GM06990 (cell line): ENCODE results near the gene BUB1B.

Experiments
- DNase-seq: peaks from one replicate; pipeline ENCODE4 v3.0.0-alpha.2; 2011; ENCODE audit not compliant: insufficient read length; ENCODE audit errors: extremely low read depth
- H3K27me3 ChIP-seq: replicated peaks from 2 replicates; pipeline ENCODE4 v1.6.0; 2011; ENCODE audit warnings: low read length; ENCODE audit not compliant: control insufficient read depth, insufficient read depth
- H3K36me3 ChIP-seq: 2 replicates; pipeline ENCODE4 v1.5.1; 2011; ENCODE audit warnings: low read length; ENCODE audit not compliant: control insufficient read depth, insufficient read depth
- H3K4me3 ChIP-seq: replicated peaks from 2 replicates; pipeline ENCODE4 v1.5.1; 2011; ENCODE audit warnings: low read depth, mild to moderate bottlenecking, control low read depth, low read length
- TF ChIP-seq, protein P1 (sequence below): IDR thresholded peaks from 2 replicates; pipeline ENCODE4 v1.5.1; 2011; ENCODE audit warnings: low read length, control low read depth, mild to moderate bottlenecking, inconsistent platforms; ENCODE audit not compliant: insufficient read depth, poor library complexity, severe bottlenecking

The BUB1B gene

DNA sequence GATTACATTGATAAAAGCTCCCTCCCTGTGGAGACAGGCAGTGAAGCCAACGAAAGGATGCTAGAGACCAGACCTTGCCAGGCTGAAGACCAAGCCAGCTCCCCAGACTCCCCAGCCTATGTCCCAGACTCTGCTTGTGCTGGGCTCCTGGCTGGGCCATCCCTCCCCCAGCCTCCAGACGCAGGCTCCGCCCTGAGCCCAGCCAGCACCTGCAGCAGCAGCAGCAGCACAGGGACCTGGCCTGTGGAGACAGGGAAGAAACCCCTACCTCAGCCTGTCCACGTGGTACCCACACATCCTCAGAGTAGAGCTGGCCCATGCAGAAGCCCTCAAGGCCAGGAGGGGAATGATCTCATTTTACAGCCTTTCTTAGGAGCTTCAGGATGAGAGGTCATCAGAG lies 108.7 kb downstream of the BUB1B start:
- no peak for DNase-seq
- TF ChIP-seq, protein P1, sequence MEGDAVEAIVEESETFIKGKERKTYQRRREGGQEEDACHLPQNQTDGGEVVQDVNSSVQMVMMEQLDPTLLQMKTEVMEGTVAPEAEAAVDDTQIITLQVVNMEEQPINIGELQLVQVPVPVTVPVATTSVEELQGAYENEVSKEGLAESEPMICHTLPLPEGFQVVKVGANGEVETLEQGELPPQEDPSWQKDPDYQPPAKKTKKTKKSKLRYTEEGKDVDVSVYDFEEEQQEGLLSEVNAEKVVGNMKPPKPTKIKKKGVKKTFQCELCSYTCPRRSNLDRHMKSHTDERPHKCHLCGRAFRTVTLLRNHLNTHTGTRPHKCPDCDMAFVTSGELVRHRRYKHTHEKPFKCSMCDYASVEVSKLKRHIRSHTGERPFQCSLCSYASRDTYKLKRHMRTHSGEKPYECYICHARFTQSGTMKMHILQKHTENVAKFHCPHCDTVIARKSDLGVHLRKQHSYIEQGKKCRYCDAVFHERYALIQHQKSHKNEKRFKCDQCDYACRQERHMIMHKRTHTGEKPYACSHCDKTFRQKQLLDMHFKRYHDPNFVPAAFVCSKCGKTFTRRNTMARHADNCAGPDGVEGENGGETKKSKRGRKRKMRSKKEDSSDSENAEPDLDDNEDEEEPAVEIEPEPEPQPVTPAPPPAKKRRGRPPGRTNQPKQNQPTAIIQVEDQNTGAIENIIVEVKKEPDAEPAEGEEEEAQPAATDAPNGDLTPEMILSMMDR = no peak
- Histone ChIP-seq H3K27me3 (no peaks in the 10 kb centered on the region; the same call in 1 of the 2 replicates), H3K36me3 (no peaks in the 10 kb centered on the region), H3K4me3 (no peak overlapping the region)

DNA sequence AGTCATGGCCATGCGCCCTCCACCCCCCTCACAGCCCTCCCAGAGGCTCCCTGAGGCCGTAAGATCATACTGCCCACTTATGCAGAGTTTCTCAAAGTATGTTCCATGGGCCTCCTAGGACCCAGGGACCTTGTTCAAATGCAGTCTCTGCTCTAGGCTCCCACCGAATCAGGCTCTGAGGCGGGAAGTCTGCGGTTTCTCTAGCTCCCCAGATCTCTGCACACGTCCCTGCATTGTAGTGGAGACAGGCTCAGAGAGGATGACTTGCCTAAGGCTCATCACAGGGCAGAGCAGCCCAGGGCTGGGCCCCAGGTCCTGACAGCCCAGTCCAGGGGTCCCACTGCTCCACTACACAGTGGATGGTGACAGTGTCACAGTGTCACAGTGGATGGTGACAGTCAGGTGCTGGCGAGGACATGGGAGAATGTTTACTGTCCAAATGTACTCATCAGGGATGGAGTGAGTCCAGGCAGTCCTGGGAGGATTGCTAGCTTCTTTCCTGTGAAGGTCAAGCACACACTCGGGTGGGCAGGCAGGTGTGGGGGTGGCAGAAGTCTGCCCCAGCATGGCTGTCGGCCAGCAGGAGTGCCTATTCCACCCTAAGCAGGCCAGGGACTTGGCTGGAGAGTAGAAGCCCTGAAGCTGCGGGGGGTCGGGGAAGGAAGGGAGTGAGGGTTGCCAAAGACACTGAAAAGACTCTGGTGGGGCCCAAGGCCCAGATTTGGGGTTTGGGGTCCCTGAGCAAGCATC lies 109.6 kb downstream of the BUB1B start:
- TF ChIP-seq, protein P1 = no peak
- H3K36me3 ChIP-seq = no peaks in the 10 kb centered on the region
- H3K27me3 ChIP-seq = no peaks in the 10 kb centered on the region; the same call in 1 of the 2 replicates
- DNase-seq = no peak
- H3K4me3 ChIP-seq = no peak overlapping the region
